GM12892 (cell line): ENCODE data around the gene FANCM.

ENCODE experiments used
- POLR2A ChIP-seq: IDR thresholded peaks from 2 replicates; pipeline ENCODE4 v1.6.1; 2011; ENCODE audit warnings: low read depth, low read length, control low read depth
- POLR2AphosphoS5 ChIP-seq: IDR thresholded peaks from 2 replicates; pipeline ENCODE4 v1.6.1; 2011; ENCODE audit warnings: low read depth, low read length, control low read depth
- TAF1 ChIP-seq: IDR thresholded peaks from 2 replicates; pipeline ENCODE4 v1.6.1; 2011; ENCODE audit warnings: low read depth, mild to moderate bottlenecking, control low read depth, low read length, borderline replicate concordance

- TF ChIP-seq POLR2A, result no peak
- no peak for TF ChIP-seq POLR2AphosphoS5
- no peak for TF ChIP-seq TAF1
Observed at GRCh38 chr14:45128963-45129629, 6.6 kb upstream of the FANCM start.
